NCI-H345 treated with DMSO at 0.1 percent for 48 hours (cell line): ENCODE data around the gene APRT.
A peak's percentile ranks its signal among the peaks of the same experiment; 100 is the strongest.

ENCODE experiments used
- DNase-seq: peaks from one replicate; lab custom pipeline; 2025; ENCODE audit not compliant: unreplicated experiment; lab: John Stamatoyannopoulos, UW

The APRT gene

GRCh38 chr16:88811769-88812512 lies at the start of gene APRT:
Gene APRT (minus strand): TSS chr16:88811928. CDS start chr16:88811899, 29 bp downstream.
- DNase-seq = peak; percentile 67

DNA sequence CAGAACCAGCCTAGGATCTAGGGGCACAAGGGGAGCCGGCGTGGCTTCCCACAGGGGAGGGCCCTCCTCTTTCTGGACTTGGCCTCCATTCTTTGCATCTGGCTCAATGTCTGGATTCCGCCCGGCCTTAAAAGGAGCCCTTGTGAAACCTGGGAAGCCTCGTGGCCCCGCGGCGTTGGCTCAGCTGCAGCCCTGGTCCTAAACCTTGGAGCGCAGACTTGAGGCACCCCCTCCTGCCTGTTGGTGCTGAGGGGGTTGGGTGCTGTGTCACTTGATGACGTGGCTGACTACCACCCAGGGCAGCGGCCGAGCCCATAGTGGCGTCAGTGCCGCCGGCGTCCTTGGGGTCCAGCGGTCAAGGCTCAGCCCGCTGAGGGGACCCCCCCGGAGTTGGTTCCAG lies 49.6 kb upstream of the APRT start:
- no peak for DNase-seq

DNA sequence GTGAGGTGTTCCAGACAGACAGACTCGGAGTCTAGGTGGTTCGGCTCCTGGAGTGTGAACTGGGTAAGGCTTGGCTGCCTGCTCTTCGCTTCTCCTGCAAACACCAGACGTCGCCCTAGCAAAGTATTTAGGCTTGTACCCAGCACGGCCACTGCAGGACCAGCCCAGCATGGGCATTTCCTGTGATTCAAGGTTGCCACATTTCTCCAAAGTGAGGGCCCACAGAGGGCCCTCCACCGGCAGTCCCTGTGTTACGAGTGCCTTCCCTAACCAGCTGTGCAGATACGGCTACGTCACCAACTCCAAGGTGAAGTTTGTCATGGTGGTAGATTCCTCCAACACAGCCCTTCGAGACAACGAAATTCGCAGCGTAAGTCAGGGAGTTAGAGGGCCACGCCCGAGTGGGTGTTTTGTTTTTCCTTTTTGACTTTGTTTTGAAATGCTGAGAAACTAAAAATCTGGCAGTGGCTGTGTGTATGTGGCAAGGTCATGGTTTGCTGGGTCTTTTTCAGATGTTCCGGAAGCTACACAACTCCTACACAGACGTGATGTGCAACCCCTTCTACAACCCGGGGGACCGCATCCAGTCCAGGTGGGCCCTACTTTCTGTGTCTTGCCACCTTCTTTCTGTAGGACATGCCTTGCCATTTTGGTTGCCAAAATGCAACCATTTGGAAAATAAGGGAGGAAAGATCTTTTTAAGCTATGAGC lies 47.8 kb upstream of the APRT start:
- DNase-seq = no peak

GRCh38 chr16:88857728-88858339 lies 46.1 kb upstream of the APRT start:
- no peak for DNase-seq

GRCh38 chr16:88856828-88857727 lies 45.4 kb upstream of the APRT start, which contains the start of the genes GALNS and TRAPPC2L:
Gene GALNS (minus strand): TSS chr16:88856947. CDS start chr16:88856877, 70 bp downstream.
Gene TRAPPC2L (plus strand): TSS chr16:88857127. CDS start chr16:88857151, 24 bp downstream.
- DNase-seq = peak; percentile 85

DNA sequence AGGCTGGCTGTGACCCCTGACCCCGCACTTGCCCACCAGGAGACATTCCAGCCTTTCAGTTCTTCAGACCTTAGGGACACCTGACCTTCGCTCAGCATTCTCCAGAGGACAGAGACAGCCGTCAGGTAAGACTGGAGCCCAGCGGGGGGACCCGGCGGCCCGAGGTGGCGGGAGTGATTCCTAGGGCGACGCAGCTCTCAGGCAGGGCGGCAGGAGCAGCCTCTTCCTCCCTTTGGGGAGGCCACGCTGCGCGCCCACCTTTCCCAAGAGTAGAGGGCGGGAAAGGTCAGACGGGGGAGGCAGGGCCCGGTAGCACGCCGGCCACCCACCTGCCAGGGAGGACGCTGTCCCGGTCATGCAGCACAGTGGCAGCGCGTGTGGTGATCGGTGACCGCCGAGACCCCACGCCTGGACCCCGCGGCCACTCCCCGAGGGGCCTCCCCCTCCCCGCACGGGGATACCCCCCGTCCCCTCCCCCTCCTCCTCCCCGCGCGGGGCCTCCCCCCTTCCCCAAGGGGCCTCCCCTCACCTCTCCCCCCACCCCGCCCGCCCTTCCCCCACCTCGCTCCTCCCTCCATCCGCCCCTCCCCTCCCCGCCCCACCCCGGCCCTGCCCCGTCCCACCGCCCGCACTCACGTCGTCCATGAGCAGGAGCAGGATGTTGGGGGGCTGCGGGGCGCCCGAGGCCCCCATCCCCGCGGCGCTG lies 44.5 kb upstream of the APRT start:
- DNase-seq = no peak

DNA sequence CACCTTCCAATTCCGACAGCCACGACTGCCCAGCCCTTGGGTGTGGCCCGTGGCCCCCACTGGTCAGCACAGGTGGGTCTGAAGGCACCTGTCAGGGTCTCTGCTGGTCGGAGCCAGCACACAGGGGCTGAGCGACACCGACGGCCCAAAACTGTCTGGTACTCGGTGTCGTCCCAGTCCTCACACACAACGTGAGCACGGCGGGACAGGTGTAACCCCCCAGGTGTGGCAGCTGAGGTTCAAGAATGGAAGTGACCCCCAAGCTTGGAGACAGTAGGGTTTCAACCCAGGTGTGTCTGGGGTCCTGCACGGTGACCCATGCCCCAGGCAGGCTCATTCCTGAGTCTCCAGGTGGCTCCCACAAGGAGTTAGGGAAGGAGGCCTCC lies 44.0 kb upstream of the APRT start:
- DNase-seq = no peak

- no peak for DNase-seq
These were observed 43.4 kb upstream of the APRT start for GRCh38 chr16:88855176-88855575.

- no peak for DNase-seq
These were observed 42.8 kb upstream of the APRT start for GRCh38 chr16:88854306-88855111.

DNA sequence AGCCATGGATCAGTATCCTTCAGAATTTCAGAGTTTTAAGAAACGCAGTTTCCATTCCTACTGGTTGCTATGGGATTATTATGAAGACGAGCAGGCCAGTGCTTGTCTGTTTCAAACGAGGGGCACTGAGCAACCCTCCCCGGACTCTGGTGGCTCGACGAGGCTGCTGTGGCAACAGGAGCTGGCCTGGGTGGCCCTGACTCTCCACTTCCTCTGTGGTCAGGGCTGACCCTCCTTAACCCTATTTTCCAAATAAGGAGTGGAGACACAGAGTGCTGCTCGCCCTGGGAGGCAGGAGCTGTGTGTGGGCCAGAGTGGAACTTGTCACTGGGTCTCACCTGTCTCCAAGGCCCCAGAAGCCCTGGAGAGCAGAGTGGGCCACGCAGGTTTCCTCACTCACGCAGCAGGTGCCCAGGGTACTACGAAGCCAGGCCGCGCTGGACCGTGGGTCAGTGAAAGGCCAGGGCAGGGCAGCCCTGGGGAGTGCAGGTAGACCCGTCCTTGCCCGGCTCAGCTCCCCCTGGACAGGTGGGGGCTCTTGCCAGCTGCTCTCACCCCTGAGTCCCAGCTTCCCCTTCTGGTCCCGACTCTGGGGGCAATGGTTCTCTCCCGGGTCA lies 41.7 kb upstream of the APRT start:
- DNase-seq = no peak

- no peak for DNase-seq
These were observed 39.9 kb upstream of the APRT start for GRCh38 chr16:88851616-88852015.

DNA sequence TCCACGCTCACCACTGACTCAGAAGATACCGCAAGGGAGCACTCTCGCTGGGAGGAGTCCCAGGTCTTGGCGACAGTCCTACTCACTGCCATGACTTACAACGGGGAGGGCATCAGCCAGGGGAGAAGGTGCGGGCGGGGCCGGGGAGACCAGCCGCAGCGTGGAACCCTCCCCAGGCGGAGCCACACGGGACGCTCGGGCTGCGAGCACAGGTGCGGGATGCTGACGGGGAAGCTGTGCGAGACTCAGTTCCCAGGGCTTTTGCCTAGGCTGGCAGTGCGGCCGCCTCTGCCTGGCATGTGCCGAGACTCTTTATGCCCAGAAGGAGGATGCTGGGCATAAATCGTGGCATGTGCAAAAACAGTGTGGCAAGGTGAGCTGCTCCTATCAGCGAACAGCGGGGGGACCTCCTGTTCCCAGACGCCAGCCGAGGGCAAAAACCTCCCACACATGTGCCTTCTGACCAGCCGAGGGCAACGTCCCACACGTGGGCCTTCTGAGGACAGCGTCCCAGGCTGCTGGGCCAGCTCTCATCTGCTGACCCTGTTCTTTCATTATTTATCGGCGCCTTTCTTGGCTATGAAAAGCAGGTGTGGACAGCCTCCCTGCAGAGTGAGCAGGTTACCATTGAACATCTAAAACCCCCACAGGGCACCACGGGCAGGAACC lies 38.9 kb upstream of the APRT start:
- no peak for DNase-seq

DNA sequence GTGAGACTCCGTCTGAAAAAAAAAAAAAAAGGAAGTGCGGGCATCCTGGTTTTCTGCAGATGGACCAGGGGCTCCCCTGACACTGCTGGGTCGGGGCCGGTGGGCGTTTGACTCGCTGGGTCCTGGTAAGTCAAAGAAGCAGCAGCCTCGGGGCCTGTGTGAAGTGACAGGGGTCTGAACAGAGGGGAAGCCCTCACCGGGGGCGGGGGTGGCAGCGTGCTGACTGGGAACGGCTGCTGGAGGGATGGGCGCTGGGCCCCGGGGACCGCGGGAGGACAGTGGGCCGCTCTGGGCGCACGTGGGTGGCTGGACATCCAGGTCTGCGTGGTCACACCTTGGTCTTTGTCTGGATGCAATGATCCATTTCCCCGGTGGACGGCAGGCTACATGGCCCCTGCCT lies 36.8 kb upstream of the APRT start:
- DNase-seq = no peak

DNA sequence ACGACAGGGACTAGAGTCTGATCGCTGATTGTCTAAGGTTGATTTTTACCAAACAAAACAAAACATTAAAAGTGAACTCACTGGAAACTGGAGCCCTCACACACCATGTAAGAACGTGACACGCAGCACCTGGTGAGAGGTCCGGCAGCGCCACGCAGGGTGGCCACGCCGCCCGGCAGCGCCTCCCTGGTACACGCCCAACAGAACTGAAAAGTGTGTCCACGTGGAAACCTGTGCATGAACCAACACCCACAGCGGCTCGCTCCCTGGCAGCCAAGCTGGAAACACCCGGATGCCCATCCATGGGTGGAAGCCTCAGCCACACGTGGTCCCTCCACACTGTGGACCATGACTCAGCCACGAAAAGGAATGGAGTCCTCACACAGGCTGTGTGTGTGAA lies 35.9 kb upstream of the APRT start:
- DNase-seq = no peak

DNA sequence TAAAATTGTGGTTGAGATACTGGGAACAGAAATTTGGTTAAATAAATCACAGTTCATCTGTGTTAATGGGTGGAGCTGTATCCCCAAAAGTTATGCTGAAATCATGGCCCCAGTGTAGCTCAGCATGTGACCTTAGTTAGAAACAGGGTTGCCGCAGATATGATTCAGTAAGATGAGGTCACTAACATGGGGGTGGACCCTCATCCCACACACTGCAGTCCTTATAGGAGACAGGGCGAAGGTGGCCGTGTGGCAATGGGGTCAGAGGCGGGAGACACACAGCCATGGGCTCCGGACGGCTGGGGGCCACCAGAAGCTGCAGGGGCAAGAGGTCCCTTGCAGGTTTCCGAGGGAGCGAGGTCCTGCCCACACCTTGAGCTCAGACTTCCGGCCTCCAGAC lies 34.4 kb upstream of the APRT start:
- DNase-seq = no peak

GRCh38 chr16:88844419-88845036 lies 32.8 kb upstream of the APRT start:
- DNase-seq = no peak

DNA sequence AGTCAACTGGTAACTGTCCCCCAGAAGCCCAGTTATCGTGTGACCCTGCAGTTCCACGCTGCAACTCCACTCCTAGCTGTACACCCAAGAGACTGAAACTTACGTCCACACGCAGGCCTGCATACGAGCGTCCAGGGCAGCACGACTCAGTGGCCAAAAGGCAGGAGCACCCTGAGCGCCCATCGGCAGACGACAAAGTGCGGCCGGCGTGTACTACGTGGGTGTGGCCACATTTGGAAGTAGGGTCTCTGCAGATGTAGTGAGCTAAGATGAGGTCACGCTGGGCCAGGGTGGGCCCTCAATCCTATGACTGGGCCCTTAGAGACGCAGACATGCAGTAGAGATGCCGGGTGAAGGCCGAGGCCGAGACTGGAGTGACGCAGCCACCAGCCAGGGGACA lies 31.5 kb upstream of the APRT start:
- DNase-seq = no peak

DNA sequence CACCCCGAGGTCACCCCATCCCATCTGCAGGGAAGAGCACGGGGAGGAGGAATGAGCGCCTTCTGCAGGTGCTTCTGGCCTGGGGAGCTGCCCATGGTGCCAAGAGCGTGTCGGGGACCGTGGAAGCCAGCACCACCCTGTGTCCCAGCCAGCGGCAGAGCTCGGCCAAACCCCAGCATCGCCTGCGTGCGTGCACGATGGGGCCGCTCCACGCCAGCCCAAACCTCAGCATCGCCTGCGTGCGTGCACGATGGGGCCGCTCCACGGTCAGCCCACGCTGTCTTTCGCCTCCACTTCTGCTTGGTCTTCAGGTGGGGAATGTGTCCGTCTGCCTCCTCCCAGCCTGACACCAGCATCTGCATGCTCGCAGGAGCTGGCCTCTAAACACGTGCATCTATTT lies 31.1 kb upstream of the APRT start:
- DNase-seq = no peak
